KMS-11 (cell line): ENCODE data around the gene NAGLU.
"Not testable (repeated sequence)": the region's sequence is repeated elsewhere in the genome, so short reads cannot be mapped to it uniquely, and the experiment has no call there.

ENCODE experiments used
- H2AFZ ChIP-seq: fragments of 200-600 bp; sonication (generic); 2 replicates; pipeline ENCODE4 v1.6.1; 2016; ENCODE audit warnings: antibody characterized with exemption, mixed run types, low read depth
- H3K27ac ChIP-seq: fragments of 200-600 bp; sonication (generic); 2 replicates; pipeline ENCODE4 v1.6.1; 2016; ENCODE audit warnings: mild to moderate bottlenecking, mixed run types
- H3K27me3 ChIP-seq: fragments of 200-600 bp; sonication (generic); 2 replicates; pipeline ENCODE4 v1.6.1; 2017; ENCODE audit warnings: mild to moderate bottlenecking, low read depth, mixed run types, moderate library complexity; ENCODE audit not compliant: insufficient read depth
- H3K36me3 ChIP-seq: fragments of 200-600 bp; sonication (generic); 2 replicates; pipeline ENCODE4 v1.6.1; 2017; ENCODE audit warnings: mild to moderate bottlenecking, mixed run types; ENCODE audit not compliant: insufficient read depth
- H3K4me1 ChIP-seq: fragments of 200-600 bp; sonication (generic); 2 replicates; pipeline ENCODE4 v1.6.1; 2016; ENCODE audit warnings: mild to moderate bottlenecking, low read depth, mixed run types; ENCODE audit not compliant: poor library complexity, severe bottlenecking
- H3K4me2 ChIP-seq: fragments of 200-600 bp; sonication (generic); 2 replicates; pipeline ENCODE4 v1.7.0; 2016; ENCODE audit warnings: mild to moderate bottlenecking, mixed run types
- H3K4me3 ChIP-seq: fragments of 200-600 bp; sonication (generic); IDR thresholded peaks from 2 replicates; pipeline ENCODE4 v1.6.1; 2017; ENCODE audit warnings: low read depth, low read length, mixed read lengths; ENCODE audit not compliant: insufficient read depth
- H3K79me2 ChIP-seq: fragments of 200-600 bp; sonication (generic); 2 replicates; pipeline ENCODE4 v1.6.1; 2016; ENCODE audit warnings: low read depth, mixed run types; ENCODE audit not compliant: insufficient read depth
- H3K9ac ChIP-seq: fragments of 200-600 bp; sonication (generic); 2 replicates; pipeline ENCODE4 v1.6.1; 2016; ENCODE audit warnings: mild to moderate bottlenecking, mixed run types
- H4K20me1 ChIP-seq: fragments of 200-600 bp; sonication (generic); 2 replicates; pipeline ENCODE4 v1.6.1; 2016; ENCODE audit warnings: mild to moderate bottlenecking, mixed run types; ENCODE audit not compliant: insufficient read depth
- CTCF ChIP-seq: fragments of 200-600 bp; sonication (generic); conservative IDR thresholded peaks from 2 replicates; pipeline ENCODE4 v1.6.1; 2017; ENCODE audit warnings: low read depth, mild to moderate bottlenecking, antibody characterized with exemption, low read length, moderate library complexity, mixed read lengths

NAGLU gene

DNA sequence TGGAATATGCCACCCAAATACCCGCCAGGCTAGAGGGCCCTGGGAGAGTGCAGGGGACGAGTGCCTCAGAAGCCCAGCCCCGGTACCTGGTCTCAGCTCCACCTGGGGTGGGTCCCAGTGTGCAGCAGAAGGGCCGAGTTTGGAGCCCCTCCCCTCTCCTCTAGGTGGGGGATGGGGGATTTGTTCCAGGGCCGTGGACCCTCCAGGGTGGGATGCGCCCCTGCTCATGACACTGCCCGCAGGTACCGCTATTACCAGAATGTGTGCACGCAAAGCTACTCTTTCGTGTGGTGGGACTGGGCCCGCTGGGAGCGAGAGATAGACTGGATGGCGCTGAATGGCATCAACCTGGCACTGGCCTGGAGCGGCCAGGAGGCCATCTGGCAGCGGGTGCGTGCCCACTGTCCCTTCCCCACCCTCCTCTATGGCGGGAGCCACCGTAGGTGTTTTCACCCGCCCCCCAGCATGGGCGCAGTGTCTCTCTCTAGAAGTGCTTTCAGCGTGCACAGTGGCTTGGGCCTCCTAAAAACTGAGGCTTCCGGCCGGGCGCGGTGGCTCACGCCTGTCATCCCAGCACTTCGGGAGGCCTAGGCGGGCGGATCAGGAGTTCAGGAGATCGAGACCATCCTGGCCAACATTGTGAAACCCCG is 1.2 kb downstream of the NAGLU start:
- Histone ChIP-seq H3K4me1 (peaks cover 37% of the 10 kb centered on the region), H2AFZ (peak overlapping the region; percentile 72; the same call in 1 of the 2 replicates), H3K4me3 (no peak overlapping the region), H3K36me3 (no peaks in the 10 kb centered on the region), H3K27ac (peak overlapping the region; percentile 55; the same call in 1 of the 2 replicates), H3K4me2 (peak overlapping the region; percentile 98), H3K79me2 (peaks cover 15% of the 10 kb centered on the region; the same call in 1 of the 2 replicates), H3K27me3 (no peaks in the 10 kb centered on the region), H4K20me1 (no peaks in the 10 kb centered on the region), H3K9ac (peak overlapping the region; percentile 28; the same call in 1 of the 2 replicates)
- no peak for TF ChIP-seq CTCF

- H3K4me1 ChIP-seq = peaks cover 33% of the 10 kb centered on the region
- H3K4me3 ChIP-seq = no peak overlapping the region
- H3K27ac ChIP-seq = no peak overlapping the region
- no peaks in the 10 kb centered on the region for H4K20me1 ChIP-seq
- peaks cover 15% of the 10 kb centered on the region; the same call in 1 of the 2 replicates for H3K79me2 ChIP-seq
- H3K9ac ChIP-seq = no peak overlapping the region
- H3K36me3 ChIP-seq = no peaks in the 10 kb centered on the region
- no peaks in the 10 kb centered on the region for H3K27me3 ChIP-seq
- no peak overlapping the region for H2AFZ ChIP-seq
- H3K4me2 ChIP-seq = peak overlapping the region; percentile 98; the same call in 1 of the 2 replicates
- no peak for TF ChIP-seq CTCF
Observed at GRCh38 chr17:42537826-42538451, 1.9 kb downstream of the NAGLU start.

- Histone ChIP-seq H3K27ac (no peak overlapping the region), H3K4me3 (no peak overlapping the region), H4K20me1 (no peaks in the 10 kb centered on the region), H3K4me1 (peaks cover 29% of the 10 kb centered on the region), H3K9ac (no peak overlapping the region), H2AFZ (no peak overlapping the region), H3K36me3 (no peaks in the 10 kb centered on the region), H3K27me3 (no peaks in the 10 kb centered on the region), H3K4me2 (no peak overlapping the region), H3K79me2 (peaks cover 15% of the 10 kb centered on the region; the same call in 1 of the 2 replicates)
- TF ChIP-seq CTCF = no peak
Observed at GRCh38 chr17:42538482-42538881, 2.4 kb downstream of the NAGLU start.

DNA sequence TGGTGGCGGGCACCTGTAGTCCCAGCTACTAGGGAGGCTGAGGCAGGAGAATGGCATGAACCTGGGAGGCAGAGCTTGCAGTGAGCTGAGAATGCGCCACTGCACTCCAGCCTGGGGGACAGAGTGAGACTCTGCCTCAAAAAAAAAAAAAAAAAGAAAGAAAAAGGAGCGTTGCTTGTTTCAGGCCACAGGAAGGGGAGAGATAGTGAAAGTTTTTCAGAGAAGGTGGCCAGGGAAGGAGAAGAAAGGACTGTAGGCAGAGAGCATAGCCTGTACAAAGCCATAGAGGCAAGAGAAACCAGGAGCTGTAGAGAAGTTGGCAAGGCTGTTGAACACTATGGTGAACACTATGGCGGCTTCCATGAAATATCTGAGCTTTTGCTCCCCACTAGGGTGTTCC is 4.5 kb downstream of the NAGLU start:
- H3K9ac ChIP-seq, H3K4me2 ChIP-seq, H3K36me3 ChIP-seq: not testable (repeated sequence)

More for the DNA sequence above, 4.5 kb downstream of the NAGLU start:
- H3K79me2 ChIP-seq = peaks cover 15% of the 10 kb centered on the region; the same call in 1 of the 2 replicates
- not testable (repeated sequence) for H3K27me3 ChIP-seq, H4K20me1 ChIP-seq, H3K27ac ChIP-seq, H3K4me3 ChIP-seq, H2AFZ ChIP-seq
- peaks cover 23% of the 10 kb centered on the region for H3K4me1 ChIP-seq
